ENCODE results near the gene WDR86.

- TF ChIP-seq CTCF (IDR thresholded peaks at IDR 0.05 in 2 of 3, conservative IDR thresholded peaks at IDR 0.05 in 1 of 3; ENCODE audit: borderline replicate concordance in 1 of 3, insufficient read depth in 1 of 3, low read depth in 2 of 3, low read length in 2 of 3) (no peak), POLR2A (IDR thresholded peaks at IDR 0.05; ENCODE audit: borderline replicate concordance, extremely low read depth, insufficient read depth, insufficient read length) (no peak), REST (IDR thresholded peaks at IDR 0.05; ENCODE audit: low read depth) (no peak), YY1 (IDR thresholded peaks at IDR 0.05; ENCODE audit: extremely low read depth, insufficient replicate concordance, low read depth, low read length) (no peak), EZH2 (IDR thresholded peaks at IDR 0.05) (no peak), POLR2AphosphoS5 (IDR thresholded peaks at IDR 0.05; ENCODE audit: low read depth, low read length) (no peak), EZH2phosphoT487 (IDR thresholded peaks at IDR 0.05; ENCODE audit: borderline replicate concordance) (no peak), JUND (IDR thresholded peaks at IDR 0.05) (no peak)
- TF ChIP-seq, protein P1, sequence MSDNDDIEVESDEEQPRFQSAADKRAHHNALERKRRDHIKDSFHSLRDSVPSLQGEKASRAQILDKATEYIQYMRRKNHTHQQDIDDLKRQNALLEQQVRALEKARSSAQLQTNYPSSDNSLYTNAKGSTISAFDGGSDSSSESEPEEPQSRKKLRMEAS (IDR thresholded peaks at IDR 0.05): no peak
Measured at GRCh38 chr7:151410405-151411390, 860 bp upstream of the WDR86 start.

Data from HCT116 (cell line).